DND-41 (cell line): ENCODE measurements around the gene RALGPS1.

ENCODE experiments used
- ATAC-seq: fragments of 200-7000 bp; cut with Tn5 transposase; 3 replicates; pipeline ENCODE4 v1.9.1; 2021; ENCODE audit warnings: low read depth; ENCODE audit not compliant: insufficient read depth
- DNase-seq: peaks from one replicate; pipeline ENCODE4 v3.0.0-alpha.2; 2020
- H2AFZ ChIP-seq: 2 replicates; pipeline ENCODE4 v1.6.0; 2012; ENCODE audit warnings: low read depth, low read length
- H3K27ac ChIP-seq: 2 replicates; pipeline ENCODE4 v1.5.1; 2012; ENCODE audit warnings: low read length, inconsistent platforms
- H3K27me3 ChIP-seq: fragments of 200-600 bp; sonication (generic); 2 replicates; pipeline ENCODE4 v1.6.0; 2012; ENCODE audit warnings: low read length, mild to moderate bottlenecking, inconsistent platforms; ENCODE audit not compliant: insufficient read depth, poor library complexity
- H3K36me3 ChIP-seq: 2 replicates; pipeline ENCODE4 v1.5.1; 2012; ENCODE audit warnings: low read length, inconsistent platforms; ENCODE audit not compliant: insufficient read depth
- H3K4me1 ChIP-seq: 2 replicates; pipeline ENCODE4 v1.5.1; 2012; ENCODE audit warnings: mild to moderate bottlenecking, low read length; ENCODE audit not compliant: insufficient read depth
- H3K4me2 ChIP-seq: 2 replicates; pipeline ENCODE4 v1.6.0; 2012; ENCODE audit warnings: mild to moderate bottlenecking, moderate library complexity, low read length, inconsistent platforms; ENCODE audit not compliant: insufficient read depth
- H3K4me3 ChIP-seq, 2 experiments: fragments of 200-600 bp in 1 of 2; shearing (Covaris generic) in 1 of 2; 2 replicates each; pipeline ENCODE4 v1.5.1; 2012 to 2016; ENCODE audit warnings: inconsistent platforms in 2 of 2, low read length in 2 of 2, mild to moderate bottlenecking in 2 of 2, low read depth in 1 of 2, moderate library complexity in 1 of 2
- H3K79me2 ChIP-seq: 2 replicates; pipeline ENCODE4 v1.6.0; 2012; ENCODE audit warnings: low read length, inconsistent platforms; ENCODE audit not compliant: insufficient read depth
- H3K9ac ChIP-seq: 2 replicates; pipeline ENCODE4 v1.6.0; 2012; ENCODE audit warnings: low read depth, mild to moderate bottlenecking, inconsistent platforms, low read length, moderate library complexity
- H3K9me3 ChIP-seq: 2 replicates; pipeline ENCODE4 v1.5.1; 2012; ENCODE audit warnings: low read length, moderate library complexity, mild to moderate bottlenecking, inconsistent platforms; ENCODE audit not compliant: insufficient read depth, severe bottlenecking
- H4K20me1 ChIP-seq: 2 replicates; pipeline ENCODE4 v1.6.0; 2012; ENCODE audit warnings: low read length; ENCODE audit not compliant: insufficient read depth
- EZH2 ChIP-seq: IDR thresholded peaks from 3 replicates; pipeline ENCODE4 v1.6.1; 2012; ENCODE audit warnings: borderline replicate concordance, low read depth, mild to moderate bottlenecking, moderate library complexity, low read length, inconsistent platforms; ENCODE audit not compliant: severe bottlenecking
- TF ChIP-seq, protein P1 (sequence below): IDR thresholded peaks from 2 replicates; pipeline ENCODE4 v1.5.1; 2012; ENCODE audit warnings: borderline replicate concordance, low read length, moderate library complexity, mild to moderate bottlenecking; ENCODE audit not compliant: poor library complexity, severe bottlenecking; ENCODE audit errors: extremely low read depth

Gene RALGPS1

GRCh38 chr9:126956917-126957686, 42.5 kb downstream of the RALGPS1 start:
- H4K20me1 ChIP-seq: peaks cover 31% of the 10 kb centered on the region
- H3K27ac ChIP-seq: no peak overlapping the region
- H3K79me2 ChIP-seq: no peaks in the 10 kb centered on the region
- H2AFZ ChIP-seq: no peak overlapping the region
- no peak overlapping the region for H3K9ac ChIP-seq
- no peaks in the 10 kb centered on the region for H3K4me1 ChIP-seq
- no peaks in the 10 kb centered on the region for H3K36me3 ChIP-seq
- no peaks in the 10 kb centered on the region for H3K9me3 ChIP-seq
- DNase-seq (no peak), ATAC-seq (no peak)
- H3K27me3 ChIP-seq: peaks cover 58% of the 10 kb centered on the region
- H3K4me3 ChIP-seq: no peak overlapping the region
- no peak overlapping the region for H3K4me2 ChIP-seq
- TF ChIP-seq EZH2: no peak

GRCh38 chr9:126957687-126958053, 43.1 kb downstream of the RALGPS1 start:
- H2AFZ ChIP-seq: no peak overlapping the region
- H3K4me3 ChIP-seq: no peak overlapping the region
- no peaks in the 10 kb centered on the region for H3K4me1 ChIP-seq
- no peak overlapping the region for H3K9ac ChIP-seq
- ATAC-seq (no peak), DNase-seq (no peak)
- no peak overlapping the region for H3K4me2 ChIP-seq
- H3K79me2 ChIP-seq: no peaks in the 10 kb centered on the region
- no peak for TF ChIP-seq EZH2
- TF ChIP-seq, protein P1, sequence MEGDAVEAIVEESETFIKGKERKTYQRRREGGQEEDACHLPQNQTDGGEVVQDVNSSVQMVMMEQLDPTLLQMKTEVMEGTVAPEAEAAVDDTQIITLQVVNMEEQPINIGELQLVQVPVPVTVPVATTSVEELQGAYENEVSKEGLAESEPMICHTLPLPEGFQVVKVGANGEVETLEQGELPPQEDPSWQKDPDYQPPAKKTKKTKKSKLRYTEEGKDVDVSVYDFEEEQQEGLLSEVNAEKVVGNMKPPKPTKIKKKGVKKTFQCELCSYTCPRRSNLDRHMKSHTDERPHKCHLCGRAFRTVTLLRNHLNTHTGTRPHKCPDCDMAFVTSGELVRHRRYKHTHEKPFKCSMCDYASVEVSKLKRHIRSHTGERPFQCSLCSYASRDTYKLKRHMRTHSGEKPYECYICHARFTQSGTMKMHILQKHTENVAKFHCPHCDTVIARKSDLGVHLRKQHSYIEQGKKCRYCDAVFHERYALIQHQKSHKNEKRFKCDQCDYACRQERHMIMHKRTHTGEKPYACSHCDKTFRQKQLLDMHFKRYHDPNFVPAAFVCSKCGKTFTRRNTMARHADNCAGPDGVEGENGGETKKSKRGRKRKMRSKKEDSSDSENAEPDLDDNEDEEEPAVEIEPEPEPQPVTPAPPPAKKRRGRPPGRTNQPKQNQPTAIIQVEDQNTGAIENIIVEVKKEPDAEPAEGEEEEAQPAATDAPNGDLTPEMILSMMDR: no peak
- H3K36me3 ChIP-seq: no peaks in the 10 kb centered on the region
- no peaks in the 10 kb centered on the region for H3K9me3 ChIP-seq
- peaks cover 59% of the 10 kb centered on the region for H3K27me3 ChIP-seq
- no peak overlapping the region for H3K27ac ChIP-seq
- peaks cover 35% of the 10 kb centered on the region for H4K20me1 ChIP-seq

GRCh38 chr9:126959336-126959735, 44.8 kb downstream of the RALGPS1 start:
- Histone ChIP-seq H3K9me3 (no peaks in the 10 kb centered on the region), H3K4me3 (no peak overlapping the region), H2AFZ (no peak overlapping the region), H3K27me3 (peaks cover 50% of the 10 kb centered on the region), H3K4me1 (no peaks in the 10 kb centered on the region), H3K4me2 (no peak overlapping the region), H3K36me3 (no peaks in the 10 kb centered on the region), H4K20me1 (peaks cover 31% of the 10 kb centered on the region), H3K27ac (no peak overlapping the region), H3K9ac (no peak overlapping the region), H3K79me2 (no peaks in the 10 kb centered on the region)
- DNase-seq (no peak), ATAC-seq (no peak)
- TF ChIP-seq EZH2: no peak
- TF ChIP-seq, protein P1: no peak

DNA sequence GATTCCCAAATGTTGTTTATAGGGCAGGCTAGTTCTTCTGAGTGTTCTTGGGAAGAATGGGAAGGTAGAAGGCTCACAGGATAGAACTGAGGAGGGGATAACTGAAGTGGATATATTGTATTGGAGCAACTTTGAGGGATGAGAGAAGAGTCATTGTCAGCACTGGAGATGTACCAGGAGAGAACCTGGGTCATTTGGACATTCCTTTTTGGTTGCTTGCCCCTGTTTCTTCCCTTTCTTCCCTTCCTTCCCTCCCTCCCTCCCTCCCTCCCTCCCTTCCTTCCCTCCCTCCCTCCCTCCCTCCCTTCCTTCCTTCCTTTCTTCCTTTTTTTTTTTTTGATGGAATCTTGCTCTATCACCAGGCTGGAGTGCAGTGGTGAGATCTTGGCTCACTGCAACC, 45.3 kb downstream of the RALGPS1 start:
- Histone ChIP-seq H3K36me3 (no peaks in the 10 kb centered on the region), H3K4me2 (no peak overlapping the region), H2AFZ (no peak overlapping the region), H3K27ac (no peak overlapping the region), H3K9me3 (no peaks in the 10 kb centered on the region), H3K79me2 (no peaks in the 10 kb centered on the region), H3K4me3 (no peak overlapping the region), H3K4me1 (no peaks in the 10 kb centered on the region), H4K20me1 (peaks cover 29% of the 10 kb centered on the region), H3K27me3 (peaks cover 47% of the 10 kb centered on the region), H3K9ac (no peak overlapping the region)
- DNase-seq (no peak), ATAC-seq (no peak)
- TF ChIP-seq, protein P1: no peak
- no peak for TF ChIP-seq EZH2
